Chondrocyte (in vitro differentiated cells): Measurements from ENCODE around the gene SPEG. TPM values are rescaled to one million over a fixed set of nuclear protein-coding genes. Genes with fewer than 3 reads are reported as not detected.

Source experiments
- DNase-seq: peaks from one replicate; pipeline ENCODE4 v3.0.0; 2021; ENCODE audit warnings: mixed read lengths, low spot score
- H3K27ac Mint-ChIP-seq: one replicate; pipeline ENCODE4 v1.8.0; 2021; ENCODE audit warnings: mild to moderate bottlenecking, moderate library complexity, mixed read lengths; ENCODE audit not compliant: unreplicated experiment
- H3K27me3 Mint-ChIP-seq: 2 replicates; pipeline ENCODE4 v1.8.0; 2021; ENCODE audit warnings: low read depth, mixed read lengths
- H3K36me3 Mint-ChIP-seq: 2 replicates; pipeline ENCODE4 v1.8.0; 2021; ENCODE audit warnings: low read depth, mixed read lengths
- H3K4me1 Mint-ChIP-seq: 2 replicates; pipeline ENCODE4 v1.8.0; 2021; ENCODE audit warnings: low read depth, mild to moderate bottlenecking, mixed read lengths
- H3K4me3 Mint-ChIP-seq: one replicate; pipeline ENCODE4 v1.8.0; 2021; ENCODE audit warnings: mild to moderate bottlenecking, moderate library complexity, mixed read lengths; ENCODE audit not compliant: unreplicated experiment
- H3K9me3 Mint-ChIP-seq: 2 replicates; pipeline ENCODE4 v1.8.0; 2021; ENCODE audit warnings: low read depth, mixed read lengths
- total RNA-seq: library from RNA; stranded (reverse); gene quantifications from 3 replicates; pipeline ENCODE4 v1.2.1, GENCODE V29; 2021
- TF ChIP-seq, protein P1 (sequence below): fragments of 200-600 bp; sonication (generic); IDR thresholded peaks from 2 replicates; pipeline ENCODE4 v1.5.0; 2021; ENCODE audit warnings: antibody characterized with exemption, mild to moderate bottlenecking, moderate library complexity

SPEG gene
- total RNA-seq, 1 donor from 2014 or later = 94.9 TPM

GRCh38 chr2:219484343-219485200 is 49.9 kb downstream of the SPEG start:
- Mint-ChIP-seq H3K27ac (no peak overlapping the region), H3K4me3 (peak overlapping the region; percentile 28), H3K4me1 (peaks cover 6% of the 10 kb centered on the region), H3K36me3 (peaks cover 20% of the 10 kb centered on the region), H3K9me3 (no peaks in the 10 kb centered on the region), H3K27me3 (peaks cover 2% of the 10 kb centered on the region)
- TF ChIP-seq, protein P1, sequence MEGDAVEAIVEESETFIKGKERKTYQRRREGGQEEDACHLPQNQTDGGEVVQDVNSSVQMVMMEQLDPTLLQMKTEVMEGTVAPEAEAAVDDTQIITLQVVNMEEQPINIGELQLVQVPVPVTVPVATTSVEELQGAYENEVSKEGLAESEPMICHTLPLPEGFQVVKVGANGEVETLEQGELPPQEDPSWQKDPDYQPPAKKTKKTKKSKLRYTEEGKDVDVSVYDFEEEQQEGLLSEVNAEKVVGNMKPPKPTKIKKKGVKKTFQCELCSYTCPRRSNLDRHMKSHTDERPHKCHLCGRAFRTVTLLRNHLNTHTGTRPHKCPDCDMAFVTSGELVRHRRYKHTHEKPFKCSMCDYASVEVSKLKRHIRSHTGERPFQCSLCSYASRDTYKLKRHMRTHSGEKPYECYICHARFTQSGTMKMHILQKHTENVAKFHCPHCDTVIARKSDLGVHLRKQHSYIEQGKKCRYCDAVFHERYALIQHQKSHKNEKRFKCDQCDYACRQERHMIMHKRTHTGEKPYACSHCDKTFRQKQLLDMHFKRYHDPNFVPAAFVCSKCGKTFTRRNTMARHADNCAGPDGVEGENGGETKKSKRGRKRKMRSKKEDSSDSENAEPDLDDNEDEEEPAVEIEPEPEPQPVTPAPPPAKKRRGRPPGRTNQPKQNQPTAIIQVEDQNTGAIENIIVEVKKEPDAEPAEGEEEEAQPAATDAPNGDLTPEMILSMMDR = peak; percentile 11
- DNase-seq = no peak

DNA sequence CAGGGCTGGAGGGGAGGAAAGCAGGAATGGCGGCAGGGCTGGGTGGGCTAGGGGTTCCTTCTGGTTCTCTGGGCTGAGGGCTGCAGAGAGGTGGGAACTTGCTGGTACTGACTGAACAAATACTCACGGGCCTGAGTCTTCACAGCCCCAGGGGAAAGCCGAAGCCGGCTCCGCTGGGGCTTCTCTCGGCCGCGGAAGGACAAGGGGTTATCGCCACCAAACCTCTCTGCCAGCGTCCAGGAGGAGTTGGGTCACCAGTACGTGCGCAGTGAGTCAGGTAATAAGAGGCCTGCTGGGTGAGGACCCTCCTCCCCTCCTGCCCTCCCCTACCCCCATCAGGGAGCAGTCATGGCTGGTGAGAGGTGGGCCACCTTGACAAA is 50.5 kb downstream of the SPEG start:
- H3K4me1 Mint-ChIP-seq = peaks cover 6% of the 10 kb centered on the region
- H3K27me3 Mint-ChIP-seq = peaks cover 2% of the 10 kb centered on the region
- H3K36me3 Mint-ChIP-seq = peaks cover 17% of the 10 kb centered on the region
- TF ChIP-seq, protein P1 = no peak
- no peak overlapping the region for H3K4me3 Mint-ChIP-seq
- H3K27ac Mint-ChIP-seq = no peak overlapping the region
- no peak for DNase-seq
- H3K9me3 Mint-ChIP-seq = no peaks in the 10 kb centered on the region

GRCh38 chr2:219486380-219486959 is 51.8 kb downstream of the SPEG start:
- Mint-ChIP-seq H3K36me3 (peaks cover 11% of the 10 kb centered on the region), H3K27ac (no peak overlapping the region), H3K4me1 (peaks cover 6% of the 10 kb centered on the region), H3K9me3 (no peaks in the 10 kb centered on the region), H3K27me3 (no peaks in the 10 kb centered on the region), H3K4me3 (no peak overlapping the region)
- DNase-seq = no peak
- TF ChIP-seq, protein P1 = no peak

DNA sequence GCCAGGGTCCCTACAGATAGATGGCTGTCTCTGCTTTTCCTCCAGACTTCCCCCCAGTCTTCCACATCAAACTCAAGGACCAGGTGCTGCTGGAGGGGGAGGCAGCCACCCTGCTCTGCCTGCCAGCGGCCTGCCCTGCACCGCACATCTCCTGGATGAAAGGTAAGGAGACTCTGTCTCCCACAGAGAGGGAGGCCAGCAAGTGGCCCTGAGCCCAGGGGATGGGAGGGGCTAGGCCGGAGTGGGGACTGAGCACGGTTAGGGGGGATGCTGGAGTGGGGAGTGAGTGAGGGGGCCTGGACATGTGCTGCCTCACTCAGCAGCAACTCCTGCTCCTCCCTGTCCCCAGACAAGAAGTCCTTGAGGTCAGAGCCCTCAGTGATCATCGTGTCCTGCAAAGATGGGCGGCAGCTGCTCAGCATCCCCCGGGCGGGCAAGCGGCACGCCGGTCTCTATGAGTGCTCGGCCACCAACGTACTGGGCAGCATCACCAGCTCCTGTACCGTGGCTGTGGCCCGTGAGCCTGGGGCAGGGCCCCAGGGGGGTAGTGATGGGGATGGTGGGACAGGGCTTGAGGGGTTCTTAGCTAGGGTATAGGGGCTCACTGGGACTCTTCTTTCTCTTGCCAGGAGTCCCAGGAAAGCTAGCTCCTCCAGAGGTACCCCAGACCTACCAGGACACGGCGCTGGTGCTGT is 53.7 kb downstream of the SPEG start:
- Mint-ChIP-seq H3K9me3 (no peaks in the 10 kb centered on the region), H3K36me3 (peaks cover 10% of the 10 kb centered on the region), H3K4me1 (peaks cover 6% of the 10 kb centered on the region), H3K4me3 (no peak overlapping the region), H3K27me3 (no peaks in the 10 kb centered on the region), H3K27ac (no peak overlapping the region)
- TF ChIP-seq, protein P1 = no peak
- no peak for DNase-seq

- Mint-ChIP-seq H3K9me3 (no peaks in the 10 kb centered on the region), H3K27me3 (no peaks in the 10 kb centered on the region), H3K4me3 (no peak overlapping the region), H3K27ac (no peak overlapping the region), H3K36me3 (peaks cover 10% of the 10 kb centered on the region), H3K4me1 (peaks cover 6% of the 10 kb centered on the region)
- TF ChIP-seq, protein P1 = no peak
- no peak for DNase-seq
These were observed 54.2 kb downstream of the SPEG start for GRCh38 chr2:219488844-219489194.
